K562 (cell line): Measurements from ENCODE around the gene PIGN. TPM values are rescaled to one million over a fixed set of nuclear protein-coding genes. Genes with fewer than 3 reads are reported as not detected.

Experiments
- ATAC-seq: fragments of 200-7000 bp; cut with Tn5 transposase; 3 replicates; pipeline ENCODE4 v1.9.1; 2020; ENCODE audit warnings: moderate library complexity
- BruUV-seq: library from RNA; stranded (reverse); fragments of 400-500 nt; replicated peaks from 2 replicates; lab custom pipeline; 2021; lab: Mats Ljungman, UMichigan
- CTCF ChIA-PET: fragments of 300-600 bp; formaldehyde crosslinking; extraction: SDS; loops from one replicate; lab custom pipeline; 2021; ENCODE audit warnings: low intra/inter-chr PET ratio; lab: Yijun Ruan, JAX
- POLR2A ChIA-PET: fragments of 300-600, 350-650 bp; sonication (Branson Sonifier 250); formaldehyde crosslinking; extraction: SDS; loops from one replicate; lab custom pipeline; 2021; ENCODE audit warnings: antibody characterized with exemption, inconsistent platforms; lab: Yijun Ruan, JAX
- DNase-seq, 4 experiments: peaks; one replicate each; pipeline versions ENCODE4 v3.0.0 to v3.0.0-alpha.2; 2011 to 2018; ENCODE audit warnings: low spot score in 3 of 4, mixed read lengths in 3 of 4; ENCODE audit errors: extremely low read depth in 1 of 4
- FAIRE-seq: peaks from 2 replicates; lab custom pipeline; 2011; peaks lifted over from hg19 to GRCh38; lab: Jason Lieb, UNC
- H2AFZ ChIP-seq: 2 replicates; pipeline ENCODE4 v1.6.0; 2011; ENCODE audit warnings: low read depth, low read length, control low read depth, inconsistent platforms
- H3K27ac ChIP-seq: fragments of 200-600 bp; 3 replicates; pipeline ENCODE4 v1.8.0; 2011; ENCODE audit warnings: low read depth, mild to moderate bottlenecking, control low read depth, inconsistent platforms, low read length, moderate library complexity, mixed read lengths; ENCODE audit errors: extremely low read depth
- H3K27me3 ChIP-seq, 2 experiments: fragments of 300-600 bp in 1 of 2; 2 replicates in 1 of 2; 3 replicates in 1 of 2; pipeline versions ENCODE4 v1.6.0 to v1.8.0; 2011; ENCODE audit warnings: inconsistent platforms in 2 of 2, low read length in 2 of 2, mild to moderate bottlenecking in 1 of 2, mixed read lengths in 1 of 2, moderate library complexity in 1 of 2; ENCODE audit not compliant: control insufficient read depth in 2 of 2, insufficient read depth in 2 of 2
- H3K36me3 ChIP-seq: fragments of 300-600 bp; 3 replicates; pipeline ENCODE4 v1.8.0; 2011; ENCODE audit warnings: mild to moderate bottlenecking, low read length, inconsistent platforms; ENCODE audit not compliant: control insufficient read depth, insufficient read depth
- H3K4me1 ChIP-seq, 2 experiments: fragments of 200-600 bp in 1 of 2; replicated peaks in 1 of 2; 2 replicates in 1 of 2; 3 replicates in 1 of 2; pipeline versions ENCODE4 v1.5.1 to v1.8.0; 2011; ENCODE audit warnings: inconsistent platforms in 2 of 2, low read length in 2 of 2, mild to moderate bottlenecking in 1 of 2, mixed read lengths in 1 of 2, moderate library complexity in 1 of 2; ENCODE audit not compliant: control insufficient read depth in 2 of 2, insufficient read depth in 2 of 2
- H3K4me2 ChIP-seq: 2 replicates; pipeline ENCODE4 v1.6.1; 2011; ENCODE audit warnings: low read length, control low read depth, inconsistent platforms, mixed read lengths; ENCODE audit not compliant: insufficient read depth
- H3K4me3 ChIP-seq: fragments of 200-600 bp; sonication (generic), shearing (Covaris generic); 2 replicates; pipeline ENCODE4 v1.5.1; 2016; ENCODE audit warnings: control low read depth, inconsistent platforms
- H3K79me2 ChIP-seq: fragments of 200-600 bp; 3 replicates; pipeline ENCODE4 v1.8.0; 2011; ENCODE audit warnings: low read length, inconsistent platforms; ENCODE audit not compliant: control insufficient read depth, insufficient read depth
- H3K9ac ChIP-seq, 2 experiments: 2 replicates each; pipeline versions ENCODE4 v1.6.0 to v1.6.1; 2011; ENCODE audit warnings: low read depth in 2 of 2, low read length in 2 of 2, control low read depth in 1 of 2, inconsistent platforms in 1 of 2, mild to moderate bottlenecking in 1 of 2, mixed read lengths in 1 of 2; ENCODE audit not compliant: insufficient read depth in 1 of 2
- H3K9me1 ChIP-seq: one replicate; pipeline ENCODE4 v1.6.0; 2011; ENCODE audit warnings: inconsistent platforms, mild to moderate bottlenecking, low read length, moderate library complexity; ENCODE audit not compliant: control insufficient read depth, insufficient read depth
- H3K9me3 ChIP-seq: replicated peaks from 2 replicates; pipeline ENCODE4 v1.5.1; 2011; ENCODE audit warnings: low read depth, low read length, inconsistent platforms; ENCODE audit not compliant: control insufficient read depth, insufficient read depth
- H4K20me1 ChIP-seq: replicated peaks from 2 replicates; pipeline ENCODE4 v1.6.1; 2011; ENCODE audit warnings: low read length, inconsistent platforms, mixed read lengths; ENCODE audit not compliant: control insufficient read depth, insufficient read depth
- E2F8 ChIP-seq: fragments of 450-650 bp; IDR thresholded peaks from 2 replicates; pipeline ENCODE4 v1.7.1; 2018; ENCODE audit warnings: mild to moderate bottlenecking, low read depth; ENCODE audit not compliant: partially characterized antibody
- IRF9 ChIP-seq: fragments of 450-650 bp; IDR thresholded peaks from 2 replicates; pipeline ENCODE4 v1.6.1; 2016; ENCODE audit warnings: missing biosample characterization, missing genetic modification characterization
- SMARCC2 ChIP-seq: fragments of 450-650 bp; IDR thresholded peaks from 2 replicates; pipeline ENCODE4 v1.6.1; 2017; ENCODE audit warnings: antibody characterized with exemption, moderate library complexity, mild to moderate bottlenecking, low read depth
- TBP ChIP-seq: optimal IDR thresholded peaks from 2 replicates; pipeline ENCODE3; 2011; ENCODE audit warnings: low read depth, low read length, improper control_type of control experiment
- WGBS: fragments of 100-300 bp; shearing (Covaris generic); methylation state at CpG from one replicate; pipeline ENCODE4 v1.1.6; 2016; ENCODE audit warnings: low coverage, mixed read lengths; ENCODE audit not compliant: insufficient coverage; ENCODE audit errors: missing lambda C conversion rate; 5-methylcytosine and 5-hydroxymethylcytosine counted together
- in situ Hi-C: fragments of 300-500 bp; cut with MboI; formaldehyde crosslinking; loops from 4 replicates; pipeline ENCODE4 v1.15.0; 2018; ENCODE audit warnings: inconsistent platforms, mixed read lengths
- intact Hi-C: fragments of 100-400 bp; cut with micrococcal nuclease; formaldehyde crosslinking; loops from 2 replicates; pipeline ENCODE4 v1.14.2; 2022
- polyA plus RNA-seq, 8 experiments: library from polyadenylated mRNA; depleted of rRNA in 4 of 8; stranded (reverse) in 5 of 8; unstranded in 3 of 8; fragments of >200 nt; fragmentation: Nextera tagmentation in 2 of 8; fragmentation: Illumina TruSeq in 1 of 8; extraction: Ambion mirVana in 2 of 8; extraction: Trizol in 1 of 8; gene quantifications; 2 replicates each; pipeline versions ENCODE4 v1.2.1 to v1.2.3, GENCODE V29; 2011 to 2014; ENCODE audit warnings: inconsistent platforms in 1 of 8, missing spikeins in 1 of 8
- total RNA-seq, 7 experiments: library from RNA; depleted of rRNA in 6 of 7; stranded (reverse); fragments of >200 nt in 6 of 7; fragmentation: Illumina TruSeq in 2 of 7; extraction: Trizol in 2 of 7; gene quantifications; 2 replicates each; pipeline versions ENCODE4 v1.2.1 to v1.2.3, GENCODE V29; 2011 to 2021; ENCODE audit warnings: low replicate concordance in 1 of 7
- TF ChIP-seq, protein P1 (sequence below): fragments of 450-650 bp; conservative IDR thresholded peaks from 2 replicates; pipeline ENCODE4 v1.6.1; 2016; ENCODE audit warnings: missing genetic modification characterization, low read depth, mild to moderate bottlenecking, control low read depth, missing compliant biosample characterization
- TF ChIP-seq, protein P2 (sequence below): fragments of 250-450 bp; sonication (Bioruptor Pico); IDR thresholded peaks from 2 replicates; pipeline ENCODE4 v1.4.0; 2020; ENCODE audit warnings: borderline replicate concordance

Gene PIGN
- total and polyA plus RNA-seq, 9 of the 15 experiments (the other 6 are each of a cell fraction or from before 2014, with no cell fraction given) = 9.9 to 25.6 (median 17.3) TPM

DNA sequence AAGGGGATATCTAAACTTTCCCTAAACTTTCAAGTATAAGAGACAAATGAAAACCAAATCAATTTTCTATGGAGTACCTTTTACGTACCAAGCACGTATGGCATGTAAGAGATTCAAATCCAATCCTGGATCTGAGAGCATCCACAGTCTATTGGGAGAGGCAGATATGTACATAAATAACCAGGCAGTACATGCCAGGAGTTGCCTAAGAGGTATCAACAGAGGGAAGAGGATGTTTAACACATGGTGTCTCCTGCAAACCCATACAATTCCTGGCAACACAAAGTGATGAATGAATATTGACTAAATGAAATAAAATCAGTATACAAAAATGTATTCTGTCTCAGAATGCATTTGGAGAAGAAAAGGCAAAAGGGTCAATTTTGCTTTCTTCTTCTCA, 116.6 kb downstream of the PIGN start:
- ChIA-PET CTCF (no interaction called here), POLR2A (no interaction called here)
- H3K9me3 ChIP-seq = no peaks in the 10 kb centered on the region
- DNase-seq (no peak), FAIRE-seq (no peak), ATAC-seq (no peak)
- WGBS = 100% methylated on average over 2 of the region's 2 CpGs
- peaks cover 0 to 12% of the 10 kb centered on the region in 2 experiments; a peak in 2 of 5 replicates for H3K4me1 ChIP-seq
- H3K27ac ChIP-seq = no peak overlapping the region
- H3K36me3 ChIP-seq = no peaks in the 10 kb centered on the region
- TF ChIP-seq TBP (no peak), SMARCC2 (no peak), E2F8 (no peak), IRF9 (no peak)
- TF ChIP-seq, protein P1, sequence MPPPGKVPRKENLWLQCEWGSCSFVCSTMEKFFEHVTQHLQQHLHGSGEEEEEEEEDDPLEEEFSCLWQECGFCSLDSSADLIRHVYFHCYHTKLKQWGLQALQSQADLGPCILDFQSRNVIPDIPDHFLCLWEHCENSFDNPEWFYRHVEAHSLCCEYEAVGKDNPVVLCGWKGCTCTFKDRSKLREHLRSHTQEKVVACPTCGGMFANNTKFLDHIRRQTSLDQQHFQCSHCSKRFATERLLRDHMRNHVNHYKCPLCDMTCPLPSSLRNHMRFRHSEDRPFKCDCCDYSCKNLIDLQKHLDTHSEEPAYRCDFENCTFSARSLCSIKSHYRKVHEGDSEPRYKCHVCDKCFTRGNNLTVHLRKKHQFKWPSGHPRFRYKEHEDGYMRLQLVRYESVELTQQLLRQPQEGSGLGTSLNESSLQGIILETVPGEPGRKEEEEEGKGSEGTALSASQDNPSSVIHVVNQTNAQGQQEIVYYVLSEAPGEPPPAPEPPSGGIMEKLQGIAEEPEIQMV (tag) = no peak
- TF ChIP-seq, protein P2, sequence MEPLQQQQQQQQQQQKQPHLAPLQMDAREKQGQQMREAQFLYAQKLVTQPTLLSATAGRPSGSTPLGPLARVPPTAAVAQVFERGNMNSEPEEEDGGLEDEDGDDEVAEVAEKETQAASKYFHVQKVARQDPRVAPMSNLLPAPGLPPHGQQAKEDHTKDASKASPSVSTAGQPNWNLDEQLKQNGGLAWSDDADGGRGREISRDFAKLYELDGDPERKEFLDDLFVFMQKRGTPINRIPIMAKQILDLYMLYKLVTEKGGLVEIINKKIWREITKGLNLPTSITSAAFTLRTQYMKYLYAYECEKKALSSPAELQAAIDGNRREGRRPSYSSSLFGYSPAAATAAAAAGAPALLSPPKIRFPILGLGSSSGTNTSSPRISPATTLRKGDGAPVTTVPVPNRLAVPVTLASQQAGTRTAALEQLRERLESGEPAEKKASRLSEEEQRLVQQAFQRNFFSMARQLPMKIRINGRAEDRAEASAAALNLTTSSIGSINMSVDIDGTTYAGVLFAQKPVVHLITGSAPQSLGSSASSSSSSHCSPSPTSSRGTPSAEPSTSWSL (CRISPR knock-in tag) = no peak
- in situ Hi-C loops = no loop called here
- intact Hi-C loops = no loop called here
- H3K4me3 ChIP-seq = no peak overlapping the region
- no peaks in the 10 kb centered on the region for H4K20me1 ChIP-seq
- BruUV-seq = no TSS peak
- no peak overlapping the region for H3K9ac ChIP-seq
- no peak overlapping the region for H3K4me2 ChIP-seq
- H3K79me2 ChIP-seq = no peaks in the 10 kb centered on the region
- no peak overlapping the region for H2AFZ ChIP-seq
- H3K27me3 ChIP-seq = no peaks in the 10 kb centered on the region
- no peaks in the 10 kb centered on the region for H3K9me1 ChIP-seq
